Natural killer cell (primary cell): ENCODE measurements around the gene PNKD. TPM values are rescaled to one million over a fixed set of nuclear protein-coding genes. Genes with fewer than 3 reads are reported as not detected.
A peak's percentile ranks its signal among the peaks of the same experiment; 100 is the strongest.

ENCODE experiments used
- ATAC-seq, 3 donors: fragments of 150-1000 bp in 2 of 3; fragments of 200-7000 bp in 1 of 3; cut with Tn5 transposase; 1 replicate in 1 of 3; 2 replicates in 2 of 3; pipeline ENCODE4 v1.10.0; 2021; ENCODE audit warnings: mild to moderate bottlenecking in 2 of 3, moderate library complexity in 2 of 3
- DNase-seq, 2 donors: peaks; one replicate each; pipeline versions ENCODE4 v3.0.0 to v3.0.0-alpha.2; 2013 to 2021; ENCODE audit warnings: mixed read lengths in 1 of 2
- H3K27ac ChIP-seq: one replicate; pipeline ENCODE4 v1.5.1; 2013; ENCODE audit warnings: mild to moderate bottlenecking, low read length
- H3K27me3 ChIP-seq: one replicate; pipeline ENCODE4 v1.6.1; 2013; ENCODE audit warnings: low read length; ENCODE audit not compliant: control insufficient read depth, insufficient read depth
- H3K36me3 ChIP-seq: one replicate; pipeline ENCODE4 v1.6.1; 2013; ENCODE audit warnings: low read length; ENCODE audit not compliant: control insufficient read depth, insufficient read depth
- H3K4me1 ChIP-seq: one replicate; pipeline ENCODE4 v1.6.1; 2013; ENCODE audit warnings: low read length; ENCODE audit not compliant: control insufficient read depth, insufficient read depth
- H3K4me3 ChIP-seq: one replicate; pipeline ENCODE4 v1.5.1; 2013; ENCODE audit warnings: low read length
- H3K9me3 ChIP-seq: one replicate; pipeline ENCODE4 v1.6.1; 2013; ENCODE audit warnings: low read length; ENCODE audit not compliant: control insufficient read depth, insufficient read depth
- H3K27ac Mint-ChIP-seq, 2 donors: one replicate each; pipeline ENCODE4 v1.8.0; 2022; ENCODE audit warnings: mild to moderate bottlenecking in 2 of 2, mixed read lengths in 2 of 2, moderate library complexity in 1 of 2
- H3K27me3 Mint-ChIP-seq, 2 donors: one replicate each; pipeline ENCODE4 v1.8.0; 2022; ENCODE audit warnings: low read depth in 2 of 2, mixed read lengths in 2 of 2
- H3K36me3 Mint-ChIP-seq: one replicate; pipeline ENCODE4 v1.8.0; 2022; ENCODE audit warnings: mixed read lengths
- H3K4me1 Mint-ChIP-seq, 2 donors: one replicate each; pipeline ENCODE4 v1.8.0; 2022; ENCODE audit warnings: mixed read lengths in 2 of 2
- H3K4me3 Mint-ChIP-seq: one replicate; pipeline ENCODE4 v1.8.0; 2022; ENCODE audit warnings: mild to moderate bottlenecking, moderate library complexity, mixed read lengths
- H3K9me3 Mint-ChIP-seq, 2 donors: one replicate each; pipeline ENCODE4 v1.8.0; 2022; ENCODE audit warnings: mixed read lengths in 2 of 2
- CTCF ChIP-seq: fragments of 200-600 bp; IDR thresholded peaks from one replicate; pipeline ENCODE4 v1.8.0; 2022; ENCODE audit warnings: antibody characterized with exemption
- WGBS: methylation state at CpG from one replicate; pipeline ENCODE4 v1.1.7; 2013; ENCODE audit warnings: missing lambda C conversion rate; ENCODE audit not compliant: insufficient coverage; 5-methylcytosine and 5-hydroxymethylcytosine counted together
- intact Hi-C: fragments of 100-400 bp; cut with micrococcal nuclease; formaldehyde crosslinking; loops from one replicate; pipeline ENCODE4 v1.14.2; 2022
- total RNA-seq, 4 donors: library from RNA; stranded (reverse); fragments of 120-200 nt in 1 of 4; gene quantifications; one replicate each; pipeline versions ENCODE4 v1.2.3 to v1.2.4, GENCODE V29; 2013 to 2022

Gene PNKD
- total RNA-seq, 3 donors from 2014 or later (not counting 1 experiment from before 2014, with no cell fraction given), result 18.8 to 21.3 (median 18.9) TPM

DNA sequence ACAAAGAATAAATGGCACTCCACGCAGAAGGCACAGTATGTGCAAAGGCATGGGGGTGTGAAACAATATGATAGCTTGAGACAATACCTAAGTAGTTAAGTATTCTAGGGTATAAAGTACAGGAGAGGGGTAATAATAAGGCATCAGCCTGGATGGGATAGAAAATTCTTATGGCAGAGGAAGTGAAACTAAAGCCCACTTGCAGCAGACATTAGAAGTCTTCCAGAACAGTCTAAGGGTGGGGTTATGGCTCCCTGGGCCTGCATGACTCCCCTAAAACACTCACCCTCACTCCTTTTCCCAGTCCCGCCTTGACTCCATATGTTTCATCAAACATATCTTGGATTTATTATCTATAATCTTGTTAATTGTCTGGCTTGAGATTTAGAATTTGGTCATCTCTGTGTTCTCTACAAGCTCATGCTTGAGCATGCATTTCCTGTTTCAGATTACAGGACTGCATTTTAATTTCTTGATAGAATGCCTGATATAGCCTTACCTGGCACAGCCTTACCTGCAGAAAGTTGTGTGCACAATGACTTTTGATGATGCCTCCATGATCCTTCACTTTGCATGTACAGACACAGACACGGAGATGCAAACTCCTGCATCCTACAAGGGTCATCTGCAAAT lies 50.5 kb downstream of the PNKD start:
- Histone ChIP-seq H3K27ac (no peak overlapping the region), H3K4me1 (peaks cover 33% of the 10 kb centered on the region), H3K9me3 (no peaks in the 10 kb centered on the region), H3K4me3 (no peak overlapping the region), H3K27me3 (no peaks in the 10 kb centered on the region), H3K36me3 (no peaks in the 10 kb centered on the region)
- intact Hi-C loops, result no loop called here
- DNase-seq (no peak), ATAC-seq (no peak)
- Mint-ChIP-seq H3K4me1 (peaks cover 10 to 30% of the 10 kb centered on the region in 2 donors), H3K36me3 (no peaks in the 10 kb centered on the region), H3K27ac (no peak overlapping the region), H3K4me3 (no peak overlapping the region), H3K27me3 (peaks cover 0 to 9% of the 10 kb centered on the region in 2 donors), H3K9me3 (no peaks in the 10 kb centered on the region)
- TF ChIP-seq CTCF, result no peak
- WGBS, result 98% methylated on average over 2 of the region's 3 CpGs

DNA sequence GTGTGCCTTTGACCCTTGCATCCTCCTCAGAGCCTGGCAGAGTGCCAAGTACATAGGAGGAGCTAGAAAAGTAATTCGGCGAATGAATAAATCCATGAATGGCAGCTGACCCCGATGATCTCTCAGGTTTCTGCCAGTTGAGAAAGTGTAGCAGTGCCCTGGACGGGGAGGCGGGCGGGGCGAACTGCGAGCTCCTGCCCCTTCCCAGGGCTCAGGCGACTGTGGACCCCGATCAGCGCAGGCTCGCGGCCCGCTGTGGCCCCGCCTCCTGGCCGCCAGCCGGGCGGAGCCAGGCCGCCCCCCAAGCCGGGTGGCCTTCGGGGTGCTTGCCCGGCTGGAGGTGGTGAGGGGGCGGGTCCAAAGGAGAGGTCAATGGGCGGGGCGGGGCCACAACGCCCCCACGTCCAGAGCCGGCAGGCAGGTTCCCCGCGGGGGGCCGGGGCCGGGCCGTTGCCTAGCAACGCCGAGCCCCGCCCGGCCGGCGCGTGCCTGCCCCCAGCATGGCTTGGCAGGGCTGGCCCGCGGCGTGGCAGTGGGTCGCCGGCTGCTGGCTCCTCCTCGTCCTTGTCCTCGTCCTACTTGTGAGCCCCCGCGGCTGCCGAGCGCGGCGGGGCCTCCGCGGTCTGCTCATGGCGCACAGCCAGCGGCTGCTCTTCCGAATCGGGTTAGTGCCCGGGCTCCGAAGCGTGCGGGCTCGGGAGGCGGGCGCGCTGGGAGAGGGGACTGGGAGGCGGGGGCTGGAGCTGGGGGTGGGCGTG lies 52.6 kb downstream of the PNKD start:
- Histone ChIP-seq H3K9me3 (no peaks in the 10 kb centered on the region), H3K36me3 (no peaks in the 10 kb centered on the region), H3K4me3 (peak overlapping the region; percentile 35), H3K27ac (no peak overlapping the region), H3K4me1 (peaks cover 32% of the 10 kb centered on the region), H3K27me3 (no peaks in the 10 kb centered on the region)
- no peak for TF ChIP-seq CTCF
- Mint-ChIP-seq H3K27me3 (peaks cover 0 to 9% of the 10 kb centered on the region in 2 donors), H3K4me3 (peak overlapping the region; percentile 82), H3K36me3 (no peaks in the 10 kb centered on the region), H3K4me1 (peaks cover 0 to 24% of the 10 kb centered on the region in 2 donors), H3K27ac (peak overlapping the region in 1 of 2 donors; percentile 77), H3K9me3 (no peaks in the 10 kb centered on the region)
- under 1% methylated on average over 69 of the region's 69 CpGs for WGBS
- intact Hi-C loops, result no loop called here
- DNase-seq (peak; percentile 43 to 73), ATAC-seq (peak; percentile 75 to 80 (median 80))

DNA sequence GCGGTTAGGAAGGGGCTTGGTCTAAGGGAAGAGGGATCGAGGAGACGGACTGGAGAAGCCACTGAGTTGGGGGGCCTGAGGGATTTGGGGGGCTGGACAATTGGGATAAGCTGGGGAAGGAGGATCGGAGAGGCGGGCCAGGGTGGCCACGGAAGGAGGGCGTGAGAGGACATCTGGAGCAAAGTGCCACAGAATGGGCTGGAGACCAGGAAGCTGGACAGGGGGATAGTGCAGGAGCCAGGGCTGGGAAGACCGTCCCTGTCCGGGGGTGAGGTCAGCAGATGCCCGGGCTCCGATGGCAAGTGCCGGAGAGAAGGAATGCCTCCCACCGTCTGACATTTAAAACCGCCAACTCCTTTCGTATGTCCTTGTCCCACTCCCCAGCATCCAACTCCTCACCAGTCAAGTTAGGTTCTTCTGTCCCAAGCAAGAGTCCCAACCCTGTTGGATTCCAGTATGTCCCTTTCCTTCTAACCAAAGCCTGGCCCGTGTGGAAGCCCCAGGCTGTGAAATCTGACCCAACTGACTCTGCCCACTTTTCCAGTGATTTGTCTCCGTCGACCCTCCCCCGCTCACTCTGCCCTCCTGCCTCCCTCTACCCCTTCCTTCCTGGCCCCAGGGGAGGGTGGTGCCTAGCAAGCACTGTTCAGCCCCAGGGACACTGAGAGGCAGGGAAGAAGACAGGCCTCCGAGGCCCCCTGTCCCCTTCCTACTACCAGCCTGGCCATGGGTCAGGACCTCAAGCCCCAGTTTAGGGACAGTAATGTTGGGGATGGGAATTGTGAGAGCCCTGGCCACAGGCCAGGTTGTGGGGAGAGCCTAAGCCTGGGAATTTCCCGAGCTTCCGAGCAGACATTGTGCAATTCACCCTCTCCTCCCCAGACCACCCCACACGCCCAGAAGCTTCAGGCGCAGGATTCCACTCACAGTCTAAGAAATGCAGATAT lies 53.5 kb downstream of the PNKD start:
- intact Hi-C loops, result no loop called here
- ATAC-seq (no peak), DNase-seq (no peak)
- TF ChIP-seq CTCF, result no peak
- Mint-ChIP-seq H3K9me3 (no peaks in the 10 kb centered on the region), H3K4me1 (peaks cover 0 to 24% of the 10 kb centered on the region in 2 donors), H3K4me3 (peak overlapping the region; percentile 82), H3K27me3 (peaks cover 0 to 9% of the 10 kb centered on the region in 2 donors), H3K36me3 (no peaks in the 10 kb centered on the region), H3K27ac (peak overlapping the region in 1 of 2 donors; percentile 77)
- Histone ChIP-seq H3K27me3 (no peaks in the 10 kb centered on the region), H3K4me3 (peak overlapping the region; percentile 35), H3K27ac (no peak overlapping the region), H3K36me3 (no peaks in the 10 kb centered on the region), H3K9me3 (no peaks in the 10 kb centered on the region), H3K4me1 (peaks cover 34% of the 10 kb centered on the region)
- WGBS, result 8% methylated on average over 19 of the region's 24 CpGs
